HG03066 (cell line): ENCODE data around the gene XAB2.

Experiments
- ATAC-seq: cut with Tn5 transposase; IDR thresholded peaks from one replicate; pipeline ENCODE4 v1.9.1; 2021; ENCODE audit warnings: low read depth; ENCODE audit not compliant: unreplicated experiment

The XAB2 gene

GRCh38 chr19:7614859-7615741 is 14.2 kb downstream of the XAB2 start:
- ATAC-seq, result no peak

GRCh38 chr19:7612282-7613274 is 16.8 kb downstream of the XAB2 start:
- ATAC-seq, result no peak

- no peak for ATAC-seq
Observed at GRCh38 chr19:7611541-7612279, 17.6 kb downstream of the XAB2 start.

- no peak for ATAC-seq
Observed at GRCh38 chr19:7610491-7611240, 18.7 kb downstream of the XAB2 start.

- ATAC-seq, result no peak
Observed at GRCh38 chr19:7607874-7608560, 21.3 kb downstream of the XAB2 start.

GRCh38 chr19:7607212-7607873 is 22.0 kb downstream of the XAB2 start:
- no peak for ATAC-seq

- ATAC-seq, result no peak
Observed at GRCh38 chr19:7606289-7606688, 23.1 kb downstream of the XAB2 start.

- no peak for ATAC-seq
Observed at GRCh38 chr19:7605490-7606222, 23.7 kb downstream of the XAB2 start.

GRCh38 chr19:7603919-7604318 is 25.4 kb downstream of the XAB2 start:
- ATAC-seq, result no peak

GRCh38 chr19:7602935-7603497 is 26.3 kb downstream of the XAB2 start:
- no peak for ATAC-seq

GRCh38 chr19:7602240-7602934 is 27.0 kb downstream of the XAB2 start:
- ATAC-seq, result no peak

- ATAC-seq, result no peak
Observed at GRCh38 chr19:7600721-7601120, 28.6 kb downstream of the XAB2 start.

GRCh38 chr19:7598180-7598579 is 31.2 kb downstream of the XAB2 start:
- no peak for ATAC-seq

GRCh38 chr19:7597689-7598088 is 31.7 kb downstream of the XAB2 start:
- no peak for ATAC-seq

GRCh38 chr19:7596211-7596937 is 33.0 kb downstream of the XAB2 start:
- peak; percentile 35 for ATAC-seq

- ATAC-seq, result peak; percentile 48
Observed at GRCh38 chr19:7595466-7596133, 33.7 kb downstream of the XAB2 start, which contains the start of gene CAMSAP3. Gene CAMSAP3, plus strand, starts transcription at chr19:7595863. Its CDS starts 140 bp downstream, at chr19:7596003.
